ENCODE data around the gene UGT1A3.

The UGT1A3 gene

DNA sequence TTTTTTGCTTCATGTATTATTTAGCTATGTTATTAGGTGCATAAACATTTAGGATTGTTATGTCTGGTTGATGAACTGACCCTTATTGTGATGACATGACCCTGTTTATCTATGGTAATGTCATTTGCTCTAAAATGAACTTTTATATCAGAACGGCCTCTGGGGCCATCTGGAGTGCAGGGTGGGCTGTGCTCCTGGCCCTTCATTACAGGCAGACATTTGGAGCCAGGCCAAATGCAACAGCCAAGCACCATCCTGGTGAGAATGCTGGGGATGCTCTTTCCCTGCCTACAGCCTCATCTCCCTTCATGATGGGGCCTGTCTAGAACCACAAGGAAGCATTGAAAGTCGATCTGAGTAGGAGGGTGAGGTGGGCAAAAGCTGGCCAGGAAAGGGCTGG is 87.5 kb downstream of the UGT1A3 start:
- DNase-seq (ENCODE audit: low read depth in 2 of 2) = no peak

GRCh38 chr2:233816771-233817170 is 87.9 kb downstream of the UGT1A3 start:
- no peak for DNase-seq (ENCODE audit: low read depth in 2 of 2)

GRCh38 chr2:233817361-233817911 is 88.6 kb downstream of the UGT1A3 start:
- DNase-seq (ENCODE audit: low read depth in 2 of 2) = no peak

- DNase-seq (ENCODE audit: low read depth in 2 of 2) = no peak
Observed at GRCh38 chr2:233817995-233818638, 89.3 kb downstream of the UGT1A3 start.

- DNase-seq (ENCODE audit: low read depth in 2 of 2) = no peak
Observed at GRCh38 chr2:233818639-233819621, 90.1 kb downstream of the UGT1A3 start.

DNA sequence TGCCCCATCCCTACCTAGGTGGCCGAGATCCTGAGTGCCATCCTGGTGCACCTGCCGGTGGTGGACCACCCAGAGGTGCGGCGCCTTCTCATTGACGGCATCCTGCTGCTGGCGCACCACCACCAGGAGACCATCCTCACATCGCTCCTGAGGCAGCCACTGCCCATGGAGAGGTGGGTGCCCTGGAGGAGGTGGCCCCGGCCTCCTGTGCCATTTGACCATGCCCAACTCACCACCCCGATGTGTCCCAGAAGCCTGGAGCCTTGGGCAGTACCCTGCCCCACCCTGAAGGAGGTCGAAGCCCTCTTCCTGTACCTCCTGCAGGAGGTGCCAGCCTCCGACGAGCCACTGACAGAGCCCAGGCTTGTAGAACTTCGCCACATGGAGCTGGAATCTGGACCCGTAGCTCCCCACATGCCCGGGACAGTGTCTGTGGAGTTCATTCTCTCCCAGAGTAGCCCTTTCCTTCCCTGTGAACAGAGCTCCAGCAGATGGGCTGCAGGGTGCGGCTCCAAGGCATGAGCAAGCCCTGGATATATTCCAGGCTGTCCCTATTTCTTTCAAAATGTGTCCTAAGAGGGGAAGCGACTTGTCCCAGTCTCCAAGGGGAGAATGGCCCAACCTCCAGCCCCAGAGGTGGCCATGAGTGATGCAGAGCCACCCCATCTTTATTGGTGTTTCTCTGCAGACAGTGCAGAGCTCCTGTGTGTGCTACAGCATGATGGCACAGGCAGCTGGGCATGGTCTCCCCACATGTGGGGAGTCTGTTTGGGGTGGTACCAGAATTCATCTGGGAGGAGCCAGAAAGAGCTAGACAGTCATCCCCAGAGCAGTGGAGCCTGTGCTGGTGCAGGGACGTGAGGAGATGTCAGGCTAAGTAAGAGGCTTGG is 91.3 kb downstream of the UGT1A3 start:
- no peak for DNase-seq (ENCODE audit: low read depth in 2 of 2)

DNA sequence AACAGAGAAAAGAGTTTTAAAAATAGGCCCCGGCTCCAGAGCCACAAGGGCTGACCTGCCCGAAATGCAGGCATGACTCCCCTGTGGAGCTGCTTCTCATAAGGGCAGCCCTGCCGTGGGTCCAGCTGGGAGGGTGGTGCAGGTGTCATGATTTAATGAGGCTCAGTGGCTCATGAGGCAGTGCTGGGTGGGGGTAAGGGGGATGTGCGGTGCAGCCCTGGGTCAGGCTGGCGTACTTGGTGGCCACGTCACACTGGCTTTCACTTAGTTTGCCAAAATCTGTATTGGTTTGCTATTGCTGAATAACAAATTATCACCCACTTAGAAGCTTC is 91.9 kb downstream of the UGT1A3 start:
- no peak for DNase-seq (ENCODE audit: low read depth in 2 of 2)

- DNase-seq (ENCODE audit: low read depth in 2 of 2) = no peak
Observed at GRCh38 chr2:233821196-233821595, 92.4 kb downstream of the UGT1A3 start.

DNA sequence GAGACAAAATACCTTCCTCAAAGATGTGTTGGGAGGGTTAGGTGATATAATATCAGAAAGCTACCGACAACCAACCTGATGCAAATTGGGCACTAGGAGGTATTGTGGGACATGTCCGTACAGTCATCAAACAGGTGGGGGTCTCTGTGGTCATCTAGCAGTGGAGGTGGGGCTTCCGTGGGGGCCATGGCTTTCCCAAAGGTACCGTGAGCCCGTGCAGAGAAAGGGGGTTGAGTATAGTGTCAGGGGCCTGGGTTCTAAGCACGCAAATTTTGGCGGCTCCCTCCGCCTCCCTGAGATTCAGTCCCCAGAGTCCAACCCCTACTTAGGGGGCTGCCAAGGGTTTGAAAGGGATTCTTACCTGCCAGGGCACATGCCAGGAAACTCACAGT is 92.9 kb downstream of the UGT1A3 start:
- no peak for DNase-seq (ENCODE audit: low read depth in 2 of 2)

- no peak for DNase-seq (ENCODE audit: low read depth in 2 of 2)
Observed at GRCh38 chr2:233822101-233822771, 93.4 kb downstream of the UGT1A3 start.

All from stimulated activated CD4-positive, alpha-beta T cell treated with anti-CD3 and anti-CD28 coated beads, Interleukin-1b, Interleukin-23, amount 100 ng/mL, for 4 hours (primary cell).